Calu3 (cell line): ENCODE data around the gene FOXN4. TPM values are rescaled to one million over a fixed set of nuclear protein-coding genes. Genes with fewer than 3 reads are reported as not detected.

ENCODE experiments used
- BruUV-seq: library from RNA; stranded (reverse); fragments of 400-500 nt; replicated peaks from 2 replicates; lab custom pipeline; 2021; lab: Mats Ljungman, UMichigan
- CTCF ChIA-PET: fragments of 300-600 bp; sonication (Branson Sonifier 250); formaldehyde crosslinking; loops from one replicate; lab custom pipeline; 2022; ENCODE audit warnings: antibody characterized with exemption; lab: Charles Lee
- DNase-seq: peaks from one replicate; pipeline ENCODE4 v3.0.0; 2022
- H3K27ac Mint-ChIP-seq: one replicate; pipeline ENCODE4 v1.8.0; 2022; ENCODE audit warnings: mixed read lengths; ENCODE audit not compliant: unreplicated experiment
- H3K27me3 Mint-ChIP-seq: one replicate; pipeline ENCODE4 v1.8.0; 2022; ENCODE audit warnings: mixed read lengths; ENCODE audit not compliant: unreplicated experiment
- H3K36me3 Mint-ChIP-seq: one replicate; pipeline ENCODE4 v1.8.0; 2022; ENCODE audit warnings: mild to moderate bottlenecking, moderate library complexity, mixed read lengths; ENCODE audit not compliant: insufficient read depth, unreplicated experiment
- H3K4me1 Mint-ChIP-seq: one replicate; pipeline ENCODE4 v1.8.0; 2022; ENCODE audit warnings: mild to moderate bottlenecking, low read depth, mixed read lengths; ENCODE audit not compliant: unreplicated experiment
- H3K4me3 Mint-ChIP-seq: one replicate; pipeline ENCODE4 v1.8.0; 2022; ENCODE audit warnings: mild to moderate bottlenecking, low read depth, moderate library complexity, mixed read lengths; ENCODE audit not compliant: unreplicated experiment
- H3K9me3 Mint-ChIP-seq: one replicate; pipeline ENCODE4 v1.8.0; 2022; ENCODE audit warnings: low read depth, mixed read lengths; ENCODE audit not compliant: unreplicated experiment
- intact Hi-C: fragments of 100-400 bp; cut with micrococcal nuclease; formaldehyde crosslinking; loops from one replicate; pipeline ENCODE4 v1.10.0; 2022; ENCODE audit not compliant: unreplicated experiment
- total RNA-seq: library from RNA; stranded (reverse); gene quantifications from 2 replicates; pipeline ENCODE4 v1.2.3, GENCODE V29; 2022
- TF ChIP-seq, protein P1 (sequence below): fragments of 200-600 bp; IDR thresholded peaks from one replicate; pipeline ENCODE4 v1.8.0; 2022; ENCODE audit warnings: antibody characterized with exemption; ENCODE audit not compliant: unreplicated experiment

The FOXN4 gene
- total RNA-seq, 1 experiment from 2014 or later: not detected

- no peaks in the 10 kb centered on the region for H3K36me3 Mint-ChIP-seq
- H3K4me1 Mint-ChIP-seq: no peaks in the 10 kb centered on the region
- TF ChIP-seq, protein P1, sequence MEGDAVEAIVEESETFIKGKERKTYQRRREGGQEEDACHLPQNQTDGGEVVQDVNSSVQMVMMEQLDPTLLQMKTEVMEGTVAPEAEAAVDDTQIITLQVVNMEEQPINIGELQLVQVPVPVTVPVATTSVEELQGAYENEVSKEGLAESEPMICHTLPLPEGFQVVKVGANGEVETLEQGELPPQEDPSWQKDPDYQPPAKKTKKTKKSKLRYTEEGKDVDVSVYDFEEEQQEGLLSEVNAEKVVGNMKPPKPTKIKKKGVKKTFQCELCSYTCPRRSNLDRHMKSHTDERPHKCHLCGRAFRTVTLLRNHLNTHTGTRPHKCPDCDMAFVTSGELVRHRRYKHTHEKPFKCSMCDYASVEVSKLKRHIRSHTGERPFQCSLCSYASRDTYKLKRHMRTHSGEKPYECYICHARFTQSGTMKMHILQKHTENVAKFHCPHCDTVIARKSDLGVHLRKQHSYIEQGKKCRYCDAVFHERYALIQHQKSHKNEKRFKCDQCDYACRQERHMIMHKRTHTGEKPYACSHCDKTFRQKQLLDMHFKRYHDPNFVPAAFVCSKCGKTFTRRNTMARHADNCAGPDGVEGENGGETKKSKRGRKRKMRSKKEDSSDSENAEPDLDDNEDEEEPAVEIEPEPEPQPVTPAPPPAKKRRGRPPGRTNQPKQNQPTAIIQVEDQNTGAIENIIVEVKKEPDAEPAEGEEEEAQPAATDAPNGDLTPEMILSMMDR: no peak
- no peak for DNase-seq
- no peaks in the 10 kb centered on the region for H3K9me3 Mint-ChIP-seq
- BruUV-seq: no TSS peak
- H3K27me3 Mint-ChIP-seq: peaks cover 78% of the 10 kb centered on the region
- no peak overlapping the region for H3K27ac Mint-ChIP-seq
- CTCF ChIA-PET: interaction anchor here (0.8 kb wide), 1 partner anchor 14 kb away, joined by 5 read pairs; no protein-coding TSS in a partner anchor
- no peak overlapping the region for H3K4me3 Mint-ChIP-seq
- intact Hi-C loops: no loop called here
Observed at GRCh38 chr12:109277899-109278762, 31.0 kb downstream of the FOXN4 start.

- intact Hi-C loops: no loop called here
- peaks cover 82% of the 10 kb centered on the region for H3K27me3 Mint-ChIP-seq
- no peaks in the 10 kb centered on the region for H3K9me3 Mint-ChIP-seq
- TF ChIP-seq, protein P1: no peak
- no TSS peak for BruUV-seq
- no peaks in the 10 kb centered on the region for H3K36me3 Mint-ChIP-seq
- H3K4me1 Mint-ChIP-seq: no peaks in the 10 kb centered on the region
- no peak for DNase-seq
- no peak overlapping the region for H3K27ac Mint-ChIP-seq
- CTCF ChIA-PET: no interaction called here
- no peak overlapping the region for H3K4me3 Mint-ChIP-seq
Observed at GRCh38 chr12:109277255-109277898, 31.7 kb downstream of the FOXN4 start.

DNA sequence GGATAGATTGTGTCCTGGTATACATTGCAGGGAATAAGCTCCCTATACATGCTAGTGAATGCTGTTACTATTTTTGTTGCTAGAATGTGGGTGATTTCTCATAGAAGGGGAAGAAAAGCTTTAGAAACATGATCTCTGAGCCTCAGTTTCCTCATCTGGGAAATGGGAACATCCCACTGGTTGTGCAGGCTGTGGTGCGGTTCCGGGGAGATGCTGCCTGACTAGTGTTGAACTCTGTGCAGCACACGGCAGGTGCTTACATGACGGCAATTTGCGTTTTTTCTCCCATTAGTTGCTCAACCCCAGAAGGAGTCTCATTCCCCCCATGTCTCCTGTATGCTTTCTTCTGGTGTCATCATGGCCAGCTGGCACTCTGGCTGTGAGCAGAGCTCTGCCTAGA lies 32.9 kb downstream of the FOXN4 start:
- Mint-ChIP-seq H3K27ac (no peak overlapping the region), H3K9me3 (no peaks in the 10 kb centered on the region), H3K4me3 (no peak overlapping the region), H3K27me3 (peaks cover 80% of the 10 kb centered on the region), H3K36me3 (no peaks in the 10 kb centered on the region), H3K4me1 (no peaks in the 10 kb centered on the region)
- intact Hi-C loops: no loop called here
- no TSS peak for BruUV-seq
- TF ChIP-seq, protein P1: no peak
- DNase-seq: no peak
- CTCF ChIA-PET: interaction anchor here (0.6 kb wide), 1 partner anchor 138 kb away, joined by 3 read pairs; no protein-coding TSS in a partner anchor

DNA sequence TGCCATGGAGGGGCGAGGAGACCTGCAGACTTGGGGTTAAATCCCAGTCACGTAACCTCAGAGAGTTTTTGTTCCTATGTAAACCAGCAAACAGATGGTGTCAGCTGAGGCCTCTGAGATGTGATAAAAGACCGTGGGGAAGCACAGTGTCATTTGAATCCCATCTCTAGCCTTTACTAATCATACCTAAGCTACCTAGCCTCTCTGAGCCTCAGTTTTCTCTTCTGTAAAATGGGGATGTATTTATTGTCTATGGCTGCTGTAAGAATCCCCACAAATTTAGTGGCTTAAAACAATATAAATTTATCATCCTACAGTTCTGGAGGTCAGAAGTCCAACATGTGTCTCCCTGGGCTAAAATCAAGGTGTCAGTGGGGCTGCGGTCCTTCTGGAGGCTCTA lies 33.9 kb downstream of the FOXN4 start:
- CTCF ChIA-PET: interaction anchor here (0.9 kb wide), 1 partner anchor 59 kb away, joined by 3 read pairs; no protein-coding TSS in a partner anchor
- no peaks in the 10 kb centered on the region for H3K9me3 Mint-ChIP-seq
- intact Hi-C loops: no loop called here
- H3K36me3 Mint-ChIP-seq: no peaks in the 10 kb centered on the region
- no peak for DNase-seq
- peaks cover 81% of the 10 kb centered on the region for H3K27me3 Mint-ChIP-seq
- no peaks in the 10 kb centered on the region for H3K4me1 Mint-ChIP-seq
- TF ChIP-seq, protein P1: no peak
- H3K4me3 Mint-ChIP-seq: no peak overlapping the region
- no TSS peak for BruUV-seq
- H3K27ac Mint-ChIP-seq: no peak overlapping the region
